MM.1S (cell line): ENCODE measurements around the gene HS6ST3.

Experiments used
- DNase-seq: peaks from one replicate; pipeline ENCODE4 v3.0.0-alpha.2; 2015
- H2AFZ ChIP-seq: fragments of 300-600 bp; sonication (generic); 2 replicates; pipeline ENCODE4 v1.6.0; 2016; ENCODE audit warnings: antibody characterized with exemption, low read length
- H3F3A ChIP-seq: fragments of 300-600 bp; sonication (generic); 2 replicates; pipeline ENCODE4 v1.6.1; 2016; ENCODE audit warnings: mild to moderate bottlenecking, antibody characterized with exemption, low read length, moderate library complexity, mixed read lengths; ENCODE audit not compliant: insufficient read depth
- H3K27ac ChIP-seq: fragments of 300-600 bp; sonication (generic); 2 replicates; pipeline ENCODE4 v1.5.1; 2016; ENCODE audit warnings: mild to moderate bottlenecking, low read length
- H3K27me3 ChIP-seq: fragments of 300-600 bp; sonication (generic); replicated peaks from 2 replicates; pipeline ENCODE4 v1.6.0; 2016; ENCODE audit warnings: low read length; ENCODE audit not compliant: insufficient read depth
- H3K36me3 ChIP-seq: fragments of 300-600 bp; sonication (generic); replicated peaks from 2 replicates; pipeline ENCODE4 v1.6.1; 2016; ENCODE audit warnings: mild to moderate bottlenecking, low read length, mixed read lengths; ENCODE audit not compliant: insufficient read depth
- H3K4me1 ChIP-seq: fragments of 300-600 bp; sonication (generic); 2 replicates; pipeline ENCODE4 v1.6.1; 2016; ENCODE audit warnings: low read length, mixed read lengths
- H3K4me2 ChIP-seq: fragments of 300-600 bp; sonication (generic); 2 replicates; pipeline ENCODE4 v1.6.0; 2016; ENCODE audit warnings: low read depth, low read length
- H3K4me3 ChIP-seq: fragments of 300-600 bp; sonication (generic); 2 replicates; pipeline ENCODE4 v1.5.1; 2016; ENCODE audit warnings: low read length, mixed read lengths
- H3K79me2 ChIP-seq: fragments of 300-600 bp; sonication (generic); 2 replicates; pipeline ENCODE4 v1.6.1; 2016; ENCODE audit warnings: mixed run types, low read length, mixed read lengths
- H3K9ac ChIP-seq: fragments of 300-600 bp; sonication (generic); 2 replicates; pipeline ENCODE4 v1.6.1; 2016; ENCODE audit warnings: low read length, mixed read lengths
- H3K9me2 ChIP-seq: fragments of 300-600 bp; sonication (generic); replicated peaks from 2 replicates; pipeline ENCODE4 v1.6.1; 2016; ENCODE audit warnings: mild to moderate bottlenecking, low read length, mixed read lengths; ENCODE audit not compliant: insufficient read depth
- H3K9me3 ChIP-seq: fragments of 300-600 bp; sonication (generic); replicated peaks from 2 replicates; pipeline ENCODE4 v1.6.1; 2016; ENCODE audit warnings: mild to moderate bottlenecking, low read length, mixed read lengths; ENCODE audit not compliant: insufficient read depth
- H4K20me1 ChIP-seq: fragments of 300-600 bp; sonication (generic); 2 replicates; pipeline ENCODE4 v1.6.1; 2016; ENCODE audit warnings: mild to moderate bottlenecking, low read length, moderate library complexity, mixed read lengths; ENCODE audit not compliant: insufficient read depth
- EZH2 ChIP-seq: fragments of 300-600 bp; sonication (generic); optimal IDR thresholded peaks from 2 replicates; pipeline ENCODE3; 2017; ENCODE audit warnings: low read depth, mild to moderate bottlenecking, antibody characterized with exemption, low read length, mixed read lengths
- EZH2phosphoT487 ChIP-seq: fragments of 300-600 bp; sonication (generic); IDR thresholded peaks from 2 replicates; pipeline ENCODE4 v1.6.1; 2018; ENCODE audit warnings: antibody characterized with exemption, low read length
- TF ChIP-seq, protein P1 (sequence below): fragments of 300-600 bp; sonication (generic); IDR thresholded peaks from 2 replicates; pipeline ENCODE4 v1.5.1; 2016; ENCODE audit warnings: antibody characterized with exemption, low read length, mixed read lengths

Gene HS6ST3

GRCh38 chr13:96792736-96793403 lies 703.0 kb downstream of the HS6ST3 start:
- Histone ChIP-seq H2AFZ (no peak overlapping the region), H3K9me2 (no peaks in the 10 kb centered on the region), H3K27ac (no peak overlapping the region), H3K4me1 (no peaks in the 10 kb centered on the region), H3F3A (no peaks in the 10 kb centered on the region), H3K4me2 (no peak overlapping the region), H4K20me1 (no peaks in the 10 kb centered on the region), H3K79me2 (no peaks in the 10 kb centered on the region), H3K9ac (no peak overlapping the region), H3K9me3 (no peaks in the 10 kb centered on the region), H3K27me3 (no peaks in the 10 kb centered on the region), H3K4me3 (no peak overlapping the region), H3K36me3 (no peaks in the 10 kb centered on the region)
- TF ChIP-seq EZH2phosphoT487 (no peak), EZH2 (no peak)
- TF ChIP-seq, protein P1, sequence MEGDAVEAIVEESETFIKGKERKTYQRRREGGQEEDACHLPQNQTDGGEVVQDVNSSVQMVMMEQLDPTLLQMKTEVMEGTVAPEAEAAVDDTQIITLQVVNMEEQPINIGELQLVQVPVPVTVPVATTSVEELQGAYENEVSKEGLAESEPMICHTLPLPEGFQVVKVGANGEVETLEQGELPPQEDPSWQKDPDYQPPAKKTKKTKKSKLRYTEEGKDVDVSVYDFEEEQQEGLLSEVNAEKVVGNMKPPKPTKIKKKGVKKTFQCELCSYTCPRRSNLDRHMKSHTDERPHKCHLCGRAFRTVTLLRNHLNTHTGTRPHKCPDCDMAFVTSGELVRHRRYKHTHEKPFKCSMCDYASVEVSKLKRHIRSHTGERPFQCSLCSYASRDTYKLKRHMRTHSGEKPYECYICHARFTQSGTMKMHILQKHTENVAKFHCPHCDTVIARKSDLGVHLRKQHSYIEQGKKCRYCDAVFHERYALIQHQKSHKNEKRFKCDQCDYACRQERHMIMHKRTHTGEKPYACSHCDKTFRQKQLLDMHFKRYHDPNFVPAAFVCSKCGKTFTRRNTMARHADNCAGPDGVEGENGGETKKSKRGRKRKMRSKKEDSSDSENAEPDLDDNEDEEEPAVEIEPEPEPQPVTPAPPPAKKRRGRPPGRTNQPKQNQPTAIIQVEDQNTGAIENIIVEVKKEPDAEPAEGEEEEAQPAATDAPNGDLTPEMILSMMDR = no peak
- DNase-seq = no peak

DNA sequence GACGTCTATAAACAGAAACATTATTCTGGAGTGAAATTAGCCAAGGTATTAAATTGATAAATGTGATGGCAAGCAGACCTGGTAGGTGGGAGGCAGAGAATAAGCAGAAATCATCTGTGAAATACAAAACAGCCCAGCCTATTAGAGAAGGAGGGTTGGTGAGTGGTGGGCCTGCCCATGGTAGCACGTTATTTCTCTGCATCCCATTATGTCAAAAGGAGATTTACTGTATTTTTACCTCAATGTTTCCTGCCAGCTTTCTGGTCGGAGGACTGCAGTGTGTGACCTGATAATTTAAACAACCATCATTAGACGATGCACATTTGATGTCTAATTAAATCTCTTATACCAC lies 703.5 kb downstream of the HS6ST3 start:
- Histone ChIP-seq H3K27me3 (no peaks in the 10 kb centered on the region), H3K4me2 (no peak overlapping the region), H3K9me3 (no peaks in the 10 kb centered on the region), H3K4me1 (no peaks in the 10 kb centered on the region), H3K36me3 (no peaks in the 10 kb centered on the region), H3K9me2 (no peaks in the 10 kb centered on the region), H3K4me3 (no peak overlapping the region), H3K79me2 (no peaks in the 10 kb centered on the region), H3F3A (no peaks in the 10 kb centered on the region), H3K27ac (no peak overlapping the region), H4K20me1 (no peaks in the 10 kb centered on the region), H2AFZ (no peak overlapping the region), H3K9ac (no peak overlapping the region)
- no peak for DNase-seq
- TF ChIP-seq, protein P1 = no peak
- TF ChIP-seq EZH2 (no peak), EZH2phosphoT487 (no peak)

GRCh38 chr13:96794669-96795068 lies 704.8 kb downstream of the HS6ST3 start:
- Histone ChIP-seq H3K9me2 (no peaks in the 10 kb centered on the region), H3K4me2 (no peak overlapping the region), H3K27me3 (no peaks in the 10 kb centered on the region), H4K20me1 (no peaks in the 10 kb centered on the region), H3F3A (no peaks in the 10 kb centered on the region), H3K36me3 (no peaks in the 10 kb centered on the region), H3K9me3 (no peaks in the 10 kb centered on the region), H3K4me3 (no peak overlapping the region), H3K9ac (no peak overlapping the region), H3K79me2 (no peaks in the 10 kb centered on the region), H3K27ac (no peak overlapping the region), H2AFZ (no peak overlapping the region), H3K4me1 (no peaks in the 10 kb centered on the region)
- DNase-seq = no peak
- no peak for TF ChIP-seq EZH2phosphoT487
- TF ChIP-seq, protein P1 = no peak
- TF ChIP-seq EZH2 = no peak
